ENCODE results near the gene SGCD.

SGCD gene

GRCh38 chr5:156526081-156526925 is 199.3 kb downstream of the SGCD start:
- no peaks in the 10 kb centered on the region for H3K27me3 Mint-ChIP-seq (ENCODE audit: low read depth, poor library complexity)
- no peak for TF ChIP-seq CTCF (IDR thresholded peaks at IDR 0.05)
- DNase-seq, result no peak
- no peak overlapping the region for H3K4me3 Mint-ChIP-seq
- no peaks in the 10 kb centered on the region for H3K4me1 Mint-ChIP-seq
- H3K9me3 Mint-ChIP-seq, result peaks cover 1% of the 10 kb centered on the region
- H3K27ac Mint-ChIP-seq, result no peak overlapping the region
- no peaks in the 10 kb centered on the region for H3K36me3 Mint-ChIP-seq (ENCODE audit: low read depth)

GRCh38 chr5:156527611-156528010 is 200.6 kb downstream of the SGCD start:
- H3K4me3 Mint-ChIP-seq, result no peak overlapping the region
- no peak for TF ChIP-seq CTCF (IDR thresholded peaks at IDR 0.05)
- H3K27me3 Mint-ChIP-seq (ENCODE audit: low read depth, poor library complexity), result no peaks in the 10 kb centered on the region
- no peaks in the 10 kb centered on the region for H3K4me1 Mint-ChIP-seq
- no peaks in the 10 kb centered on the region for H3K36me3 Mint-ChIP-seq (ENCODE audit: low read depth)
- no peak overlapping the region for H3K27ac Mint-ChIP-seq
- no peak for DNase-seq
- no peaks in the 10 kb centered on the region for H3K9me3 Mint-ChIP-seq

- Mint-ChIP-seq H3K4me1 (no peaks in the 10 kb centered on the region), H3K27ac (no peak overlapping the region), H3K9me3 (no peaks in the 10 kb centered on the region), H3K4me3 (no peak overlapping the region), H3K27me3 (ENCODE audit: low read depth, poor library complexity) (no peaks in the 10 kb centered on the region), H3K36me3 (ENCODE audit: low read depth) (no peaks in the 10 kb centered on the region)
- TF ChIP-seq CTCF (IDR thresholded peaks at IDR 0.05), result no peak
- DNase-seq, result no peak
These were observed 201.7 kb downstream of the SGCD start for GRCh38 chr5:156528673-156529072.

- TF ChIP-seq CTCF (IDR thresholded peaks at IDR 0.05), result no peak
- Mint-ChIP-seq H3K4me3 (no peak overlapping the region), H3K4me1 (no peaks in the 10 kb centered on the region), H3K27me3 (ENCODE audit: low read depth, poor library complexity) (no peaks in the 10 kb centered on the region), H3K27ac (no peak overlapping the region), H3K9me3 (no peaks in the 10 kb centered on the region), H3K36me3 (ENCODE audit: low read depth) (no peaks in the 10 kb centered on the region)
- DNase-seq, result no peak
These were observed 202.9 kb downstream of the SGCD start for GRCh38 chr5:156529892-156530291.

GRCh38 chr5:156531199-156531598 is 204.2 kb downstream of the SGCD start:
- no peaks in the 10 kb centered on the region for H3K4me1 Mint-ChIP-seq
- TF ChIP-seq CTCF (IDR thresholded peaks at IDR 0.05), result no peak
- no peak overlapping the region for H3K27ac Mint-ChIP-seq
- H3K9me3 Mint-ChIP-seq, result no peaks in the 10 kb centered on the region
- DNase-seq, result no peak
- H3K4me3 Mint-ChIP-seq, result no peak overlapping the region
- H3K27me3 Mint-ChIP-seq (ENCODE audit: low read depth, poor library complexity), result no peaks in the 10 kb centered on the region
- no peaks in the 10 kb centered on the region for H3K36me3 Mint-ChIP-seq (ENCODE audit: low read depth)

GRCh38 chr5:156532921-156533320 is 206.0 kb downstream of the SGCD start:
- Mint-ChIP-seq H3K9me3 (no peaks in the 10 kb centered on the region), H3K27ac (no peak overlapping the region), H3K27me3 (ENCODE audit: low read depth, poor library complexity) (no peaks in the 10 kb centered on the region), H3K36me3 (ENCODE audit: low read depth) (no peaks in the 10 kb centered on the region), H3K4me1 (no peaks in the 10 kb centered on the region), H3K4me3 (no peak overlapping the region)
- TF ChIP-seq CTCF (IDR thresholded peaks at IDR 0.05), result no peak
- DNase-seq, result no peak
